Measurements from ENCODE around the gene ZDHHC14.

Gene ZDHHC14

DNA sequence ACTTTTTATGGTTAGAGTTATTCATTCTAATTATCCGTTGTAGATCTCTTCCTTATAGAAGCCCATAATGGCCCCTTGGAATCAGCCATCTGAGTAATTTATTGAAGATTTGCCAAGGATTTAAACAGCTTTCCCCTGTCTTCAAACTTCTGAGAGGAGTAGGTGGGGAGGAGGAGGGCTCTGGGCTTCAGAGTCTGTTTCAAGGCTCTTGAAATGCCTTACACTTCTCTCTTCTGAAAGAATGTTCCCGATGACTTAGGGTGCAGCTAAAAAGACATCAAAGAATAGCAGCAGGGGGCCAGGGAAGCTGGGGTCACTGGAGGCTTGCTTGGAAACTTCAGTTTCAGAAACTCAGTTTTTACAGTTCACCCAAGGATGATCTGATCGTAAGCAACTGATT is 165.3 kb downstream of the ZDHHC14 start:
- TF ChIP-seq, protein P1, sequence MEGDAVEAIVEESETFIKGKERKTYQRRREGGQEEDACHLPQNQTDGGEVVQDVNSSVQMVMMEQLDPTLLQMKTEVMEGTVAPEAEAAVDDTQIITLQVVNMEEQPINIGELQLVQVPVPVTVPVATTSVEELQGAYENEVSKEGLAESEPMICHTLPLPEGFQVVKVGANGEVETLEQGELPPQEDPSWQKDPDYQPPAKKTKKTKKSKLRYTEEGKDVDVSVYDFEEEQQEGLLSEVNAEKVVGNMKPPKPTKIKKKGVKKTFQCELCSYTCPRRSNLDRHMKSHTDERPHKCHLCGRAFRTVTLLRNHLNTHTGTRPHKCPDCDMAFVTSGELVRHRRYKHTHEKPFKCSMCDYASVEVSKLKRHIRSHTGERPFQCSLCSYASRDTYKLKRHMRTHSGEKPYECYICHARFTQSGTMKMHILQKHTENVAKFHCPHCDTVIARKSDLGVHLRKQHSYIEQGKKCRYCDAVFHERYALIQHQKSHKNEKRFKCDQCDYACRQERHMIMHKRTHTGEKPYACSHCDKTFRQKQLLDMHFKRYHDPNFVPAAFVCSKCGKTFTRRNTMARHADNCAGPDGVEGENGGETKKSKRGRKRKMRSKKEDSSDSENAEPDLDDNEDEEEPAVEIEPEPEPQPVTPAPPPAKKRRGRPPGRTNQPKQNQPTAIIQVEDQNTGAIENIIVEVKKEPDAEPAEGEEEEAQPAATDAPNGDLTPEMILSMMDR (IDR thresholded peaks at IDR 0.05), result no peak
- Histone ChIP-seq H3K4me1 (no peaks in the 10 kb centered on the region), H3K9me3 (no peaks in the 10 kb centered on the region), H3K36me3 (peaks cover 0 to 25% (median 20%) of the 10 kb centered on the region in 3 donors), H3K27ac (no peak overlapping the region), H3K27me3 (no peaks in the 10 kb centered on the region), H3K4me3 (no peak overlapping the region)
- intact Hi-C loops (cut with DNase I; ENCODE audit: low total_unique reads), result loop anchor here (10.0 kb wide), 1 partner anchor 1128 kb away; no protein-coding TSS in a partner anchor
- no peak for DNase-seq

DNA sequence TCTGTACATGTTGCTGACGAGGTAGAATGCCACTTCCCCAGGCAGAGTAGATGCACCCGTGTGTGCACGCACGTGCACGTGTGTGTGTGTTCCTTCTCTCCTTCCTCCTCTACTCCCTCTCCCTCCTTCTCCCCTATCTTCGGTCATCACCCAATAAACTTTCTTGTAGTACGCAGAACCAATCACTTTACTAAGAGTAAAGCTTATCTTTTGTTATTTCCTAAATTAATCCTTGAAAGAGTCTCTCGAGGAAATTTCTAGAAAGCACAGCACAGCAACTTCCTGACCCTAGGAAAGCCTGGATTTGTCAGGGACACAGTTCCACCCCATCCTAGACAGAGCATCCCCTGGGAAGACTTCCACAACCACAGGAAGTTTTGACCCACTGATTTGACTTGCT is 166.1 kb downstream of the ZDHHC14 start:
- no peak for DNase-seq
- intact Hi-C loops (cut with DNase I; ENCODE audit: low total_unique reads), result loop anchor here (10.0 kb wide), 1 partner anchor 1128 kb away; no protein-coding TSS in a partner anchor
- H3K4me3 ChIP-seq, result no peak overlapping the region

DNA sequence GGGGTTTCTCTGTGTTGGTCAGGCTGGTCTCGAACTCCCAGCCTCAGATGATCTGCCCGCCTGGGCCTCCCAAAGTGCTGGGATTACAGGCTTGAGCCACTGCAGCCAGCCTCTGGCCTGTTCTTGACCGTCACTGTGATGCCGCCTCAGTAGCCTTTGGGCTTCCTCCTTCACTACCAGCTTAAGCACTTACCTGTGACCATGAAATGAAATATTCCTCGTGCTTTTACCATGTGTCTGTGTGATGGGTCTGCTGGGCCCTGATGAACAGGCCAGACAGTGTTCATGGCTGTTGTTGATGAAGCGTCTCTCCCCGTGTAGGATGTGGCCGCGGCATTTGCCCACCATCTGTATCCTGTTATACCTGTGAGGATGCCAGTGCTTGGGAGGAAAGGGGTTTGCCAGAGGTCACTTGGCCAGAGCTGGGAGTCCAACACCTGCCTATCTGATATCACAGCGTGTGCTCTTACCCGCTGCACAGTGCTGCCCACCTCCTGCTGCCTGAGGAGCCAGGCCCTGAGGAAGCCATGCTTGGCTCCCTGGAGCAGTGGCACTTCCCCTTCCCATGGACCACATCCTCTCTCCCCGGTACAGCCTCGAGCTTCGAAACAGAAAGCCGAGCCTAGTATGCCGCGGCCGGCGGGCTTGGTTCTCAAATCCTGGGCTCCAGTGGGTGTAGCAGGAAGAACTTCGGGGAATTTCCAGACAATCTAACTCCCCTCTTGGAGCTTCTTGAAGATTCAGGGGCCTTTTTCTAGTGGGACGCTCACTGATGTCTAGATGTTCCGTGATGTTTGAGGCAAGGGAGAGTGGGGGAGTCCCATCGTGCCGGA is 167.9 kb downstream of the ZDHHC14 start:
- intact Hi-C loops (cut with DNase I; ENCODE audit: low total_unique reads), result loop anchor here (10.0 kb wide), 1 partner anchor 1126 kb away; no protein-coding TSS in a partner anchor
- peaks cover 0 to 13% (median 4%) of the 10 kb centered on the region in 3 donors for H3K36me3 ChIP-seq
- H3K9me3 ChIP-seq, result no peaks in the 10 kb centered on the region
- no peak overlapping the region for H3K27ac ChIP-seq
- H3K27me3 ChIP-seq, result no peaks in the 10 kb centered on the region
- no peaks in the 10 kb centered on the region for H3K4me1 ChIP-seq
- no peak for DNase-seq
- H3K4me3 ChIP-seq, result no peak overlapping the region
- TF ChIP-seq, protein P1 (IDR thresholded peaks at IDR 0.05), result no peak

More for the DNA sequence above, 166.1 kb downstream of the ZDHHC14 start:
- H3K9me3 ChIP-seq, result no peaks in the 10 kb centered on the region
- no peak overlapping the region for H3K27ac ChIP-seq
- no peaks in the 10 kb centered on the region for H3K27me3 ChIP-seq
- peaks cover 0 to 25% (median 20%) of the 10 kb centered on the region in 3 donors for H3K36me3 ChIP-seq
- TF ChIP-seq, protein P1 (IDR thresholded peaks at IDR 0.05), result no peak
- H3K4me1 ChIP-seq, result no peaks in the 10 kb centered on the region

DNA sequence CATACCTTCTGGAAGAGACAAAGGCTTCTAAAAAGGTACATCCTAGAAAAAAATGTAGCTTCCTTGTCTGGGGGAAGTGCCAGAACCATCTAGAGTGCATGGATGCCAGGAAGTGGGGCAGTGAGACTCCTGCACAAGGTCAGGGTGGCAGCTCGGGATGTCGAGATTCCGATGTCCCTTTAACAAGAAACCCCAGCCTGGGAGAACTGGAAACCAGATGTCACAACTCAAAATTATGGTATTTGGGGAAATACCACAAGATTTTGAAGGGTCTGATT is 168.4 kb downstream of the ZDHHC14 start:
- Histone ChIP-seq H3K9me3 (no peaks in the 10 kb centered on the region), H3K4me1 (no peaks in the 10 kb centered on the region), H3K36me3 (peaks cover 0 to 7% (median 0%) of the 10 kb centered on the region in 3 donors), H3K27me3 (no peaks in the 10 kb centered on the region), H3K27ac (no peak overlapping the region), H3K4me3 (no peak overlapping the region)
- intact Hi-C loops (cut with DNase I; ENCODE audit: low total_unique reads), result loop anchor here (10.0 kb wide), 1 partner anchor 1125 kb away; no protein-coding TSS in a partner anchor
- no peak for DNase-seq
- TF ChIP-seq, protein P1 (IDR thresholded peaks at IDR 0.05), result no peak

DNA sequence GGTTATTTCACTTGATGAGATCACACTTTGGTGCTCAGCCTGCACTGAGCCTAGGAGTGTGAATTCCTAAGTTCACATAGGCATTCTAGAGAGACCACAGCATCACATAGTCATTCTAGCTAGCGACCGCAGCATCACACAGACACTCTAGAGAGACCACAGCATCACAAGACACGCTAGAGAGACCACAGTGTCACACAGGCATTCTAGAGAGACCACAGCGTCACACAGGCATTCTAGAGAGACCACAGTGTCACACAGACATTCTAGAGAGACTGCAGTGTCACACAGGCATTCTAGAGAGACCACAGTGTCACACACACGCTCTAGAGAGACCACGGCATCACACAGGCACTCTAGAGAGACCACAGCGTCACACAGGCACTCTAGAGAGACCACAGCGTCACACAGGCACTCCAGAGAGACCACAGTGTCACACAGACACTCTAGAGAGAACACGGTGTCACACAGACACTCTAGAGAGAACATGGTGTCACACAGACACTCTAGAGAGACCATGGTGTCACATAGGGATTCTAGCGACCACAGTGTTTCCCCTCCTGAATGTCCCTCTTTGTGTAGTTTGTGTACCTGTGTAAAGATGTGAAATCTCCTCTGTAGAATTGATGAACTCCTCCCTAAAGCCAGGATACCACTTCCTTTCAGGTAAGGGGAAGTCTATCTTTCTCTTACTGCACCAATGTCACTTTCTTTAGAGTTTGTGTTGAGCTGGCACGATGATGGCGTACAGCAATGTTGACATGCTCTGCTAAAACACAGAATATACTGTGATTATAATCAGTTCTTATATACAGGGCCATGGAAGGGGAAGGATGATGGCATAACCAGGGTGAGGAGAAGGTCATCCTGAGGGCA is 169.4 kb downstream of the ZDHHC14 start:
- Histone ChIP-seq H3K4me1 (no peaks in the 10 kb centered on the region), H3K36me3 (no peaks in the 10 kb centered on the region), H3K9me3 (no peaks in the 10 kb centered on the region), H3K27ac (no peak overlapping the region), H3K4me3 (no peak overlapping the region), H3K27me3 (no peaks in the 10 kb centered on the region)
- TF ChIP-seq, protein P1 (IDR thresholded peaks at IDR 0.05), result no peak
- peak in 1 of 2 donors; percentile 6 for DNase-seq
- intact Hi-C loops (cut with DNase I; ENCODE audit: low total_unique reads), result no loop called here

Data from tibial artery (tissue), 4 donors.